Measurements from ENCODE around the gene SLC49A4. TPM values are rescaled to one million over a fixed set of nuclear protein-coding genes. Genes with fewer than 3 reads are reported as not detected.

Gene SLC49A4
- total RNA-seq, 4 donors from 2014 or later: 12.2 to 21.4 (median 15.9) TPM

- Histone ChIP-seq H3K4me3 (no peak overlapping the region), H3K27ac (peak overlapping the region in 2 of 4 donors; percentile 44 to 68), H3K27me3 (no peaks in the 10 kb centered on the region), H3K36me3 (peaks cover 0 to 37% (median 0%) of the 10 kb centered on the region in 3 donors), H3K4me1 (no peaks in the 10 kb centered on the region), H3K9me3 (no peaks in the 10 kb centered on the region)
- WGBS, 2 donors: 80 to 90% methylated on average over 3 of the region's 3 CpGs
- intact Hi-C loops (cut with DNase I): no loop called here
- no peak for DNase-seq
- no peak for TF ChIP-seq POLR2A (IDR thresholded peaks at IDR 0.05)
- no peak for TF ChIP-seq CTCF (IDR thresholded peaks at IDR 0.05)
Observed at GRCh38 chr3:122767540-122768372, 27.1 kb upstream of the SLC49A4 start.

GRCh38 chr3:122770521-122771202 is 24.2 kb upstream of the SLC49A4 start:
- Histone ChIP-seq H3K9me3 (no peaks in the 10 kb centered on the region), H3K4me3 (no peak overlapping the region), H3K27me3 (no peaks in the 10 kb centered on the region), H3K4me1 (no peaks in the 10 kb centered on the region), H3K27ac (peak overlapping the region in 1 of 4 donors; percentile 63), H3K36me3 (peaks cover 0 to 43% (median 0%) of the 10 kb centered on the region in 3 donors)
- WGBS, 2 donors: 83 to 85% methylated on average over 5 of the region's 5 CpGs
- no peak for DNase-seq
- TF ChIP-seq POLR2A (IDR thresholded peaks at IDR 0.05): no peak
- TF ChIP-seq CTCF (IDR thresholded peaks at IDR 0.05): no peak
- intact Hi-C loops (cut with DNase I): no loop called here

GRCh38 chr3:122772827-122773226 is 22.0 kb upstream of the SLC49A4 start:
- TF ChIP-seq POLR2A (IDR thresholded peaks at IDR 0.05) (no peak), CTCF (IDR thresholded peaks at IDR 0.05) (no peak)
- no peaks in the 10 kb centered on the region for H3K9me3 ChIP-seq
- peaks cover 0 to 32% (median 0%) of the 10 kb centered on the region in 3 donors for H3K36me3 ChIP-seq
- intact Hi-C loops (cut with DNase I): no loop called here
- WGBS, 2 donors: 78 to 92% methylated on average over 1 of the region's 1 CpG
- no peak overlapping the region for H3K4me3 ChIP-seq
- H3K27ac ChIP-seq: no peak overlapping the region
- no peak for DNase-seq
- no peaks in the 10 kb centered on the region for H3K4me1 ChIP-seq
- no peaks in the 10 kb centered on the region for H3K27me3 ChIP-seq

- DNase-seq: no peak
Observed at GRCh38 chr3:122773944-122774509, 20.8 kb upstream of the SLC49A4 start.

More at GRCh38 chr3:122773944-122774509, 20.8 kb upstream of the SLC49A4 start:
- Histone ChIP-seq H3K4me3 (no peak overlapping the region), H3K4me1 (no peaks in the 10 kb centered on the region), H3K9me3 (no peaks in the 10 kb centered on the region), H3K27ac (peak overlapping the region in 1 of 4 donors; percentile 28), H3K27me3 (no peaks in the 10 kb centered on the region), H3K36me3 (peaks cover 0 to 24% (median 0%) of the 10 kb centered on the region in 3 donors)
- TF ChIP-seq CTCF (IDR thresholded peaks at IDR 0.05) (no peak), POLR2A (IDR thresholded peaks at IDR 0.05) (no peak)
- 75 to 78% methylated on average over 3 of the region's 3 CpGs for WGBS, 2 donors
- intact Hi-C loops (cut with DNase I): no loop called here

Data from esophagus squamous epithelium (tissue), 5 donors.